ENCODE results near the gene SESN1.

SESN1 gene

GRCh38 chr6:109000289-109000688 lies 94.4 kb downstream of the SESN1 start:
- Histone ChIP-seq H3K79me2 (peaks cover 12% of the 10 kb centered on the region), H3K27me3 (ENCODE audit: control insufficient read depth, insufficient read depth, low read length) (no peaks in the 10 kb centered on the region), H3K4me1 (peaks cover 20% of the 10 kb centered on the region), H3K27ac (no peak overlapping the region), H3K9me3 (ENCODE audit: control insufficient read depth, low read length) (no peaks in the 10 kb centered on the region), H3K4me2 (ENCODE audit: low read length) (no peak overlapping the region), H2AFZ (no peak overlapping the region), H3K4me3 (ENCODE audit: low read depth, low read length) (no peak overlapping the region), H3K9ac (no peak overlapping the region), H3K36me3 (ENCODE audit: control insufficient read depth, insufficient read depth, low read length) (no peaks in the 10 kb centered on the region)
- TF ChIP-seq CTCF (IDR thresholded peaks at IDR 0.05), result no peak

GRCh38 chr6:108999428-108999827 lies 95.2 kb downstream of the SESN1 start:
- Histone ChIP-seq H2AFZ (no peak overlapping the region), H3K79me2 (peaks cover 6% of the 10 kb centered on the region), H3K9ac (no peak overlapping the region), H3K36me3 (ENCODE audit: control insufficient read depth, insufficient read depth, low read length) (no peaks in the 10 kb centered on the region), H3K4me2 (ENCODE audit: low read length) (no peak overlapping the region), H3K4me1 (peaks cover 19% of the 10 kb centered on the region), H3K4me3 (ENCODE audit: low read depth, low read length) (no peak overlapping the region), H3K27me3 (ENCODE audit: control insufficient read depth, insufficient read depth, low read length) (no peaks in the 10 kb centered on the region), H3K9me3 (ENCODE audit: control insufficient read depth, low read length) (no peaks in the 10 kb centered on the region), H3K27ac (no peak overlapping the region)
- TF ChIP-seq CTCF (IDR thresholded peaks at IDR 0.05), result no peak

- no peaks in the 10 kb centered on the region for H3K27me3 ChIP-seq (ENCODE audit: control insufficient read depth, insufficient read depth, low read length)
- H3K9me3 ChIP-seq (ENCODE audit: control insufficient read depth, low read length), result no peaks in the 10 kb centered on the region
- no peak overlapping the region for H3K4me2 ChIP-seq (ENCODE audit: low read length)
- no peaks in the 10 kb centered on the region for H3K79me2 ChIP-seq
- no peak overlapping the region for H2AFZ ChIP-seq
- no peaks in the 10 kb centered on the region for H3K36me3 ChIP-seq (ENCODE audit: control insufficient read depth, insufficient read depth, low read length)
- no peak overlapping the region for H3K4me3 ChIP-seq (ENCODE audit: low read depth, low read length)
- peaks cover 15% of the 10 kb centered on the region for H3K4me1 ChIP-seq
- no peak for TF ChIP-seq CTCF (IDR thresholded peaks at IDR 0.05)
- H3K27ac ChIP-seq, result no peak overlapping the region
- no peak overlapping the region for H3K9ac ChIP-seq
Measured at GRCh38 chr6:108998485-108998884, 96.2 kb downstream of the SESN1 start.

GRCh38 chr6:108996208-108996607 lies 98.4 kb downstream of the SESN1 start:
- H3K9ac ChIP-seq, result no peak overlapping the region
- H3K9me3 ChIP-seq (ENCODE audit: control insufficient read depth, low read length), result no peaks in the 10 kb centered on the region
- H3K36me3 ChIP-seq (ENCODE audit: control insufficient read depth, insufficient read depth, low read length), result no peaks in the 10 kb centered on the region
- peaks cover 3% of the 10 kb centered on the region for H3K4me1 ChIP-seq
- no peaks in the 10 kb centered on the region for H3K27me3 ChIP-seq (ENCODE audit: control insufficient read depth, insufficient read depth, low read length)
- no peaks in the 10 kb centered on the region for H3K79me2 ChIP-seq
- no peak overlapping the region for H3K4me2 ChIP-seq (ENCODE audit: low read length)
- H3K27ac ChIP-seq, result no peak overlapping the region
- no peak for TF ChIP-seq CTCF (IDR thresholded peaks at IDR 0.05)
- no peak overlapping the region for H3K4me3 ChIP-seq (ENCODE audit: low read depth, low read length)
- H2AFZ ChIP-seq, result no peak overlapping the region

- Histone ChIP-seq H2AFZ (no peak overlapping the region), H3K27ac (no peak overlapping the region), H3K4me2 (ENCODE audit: low read length) (no peak overlapping the region), H3K9ac (no peak overlapping the region), H3K4me1 (peaks cover 3% of the 10 kb centered on the region), H3K27me3 (ENCODE audit: control insufficient read depth, insufficient read depth, low read length) (no peaks in the 10 kb centered on the region), H3K79me2 (no peaks in the 10 kb centered on the region), H3K4me3 (ENCODE audit: low read depth, low read length) (no peak overlapping the region), H3K9me3 (ENCODE audit: control insufficient read depth, low read length) (no peaks in the 10 kb centered on the region), H3K36me3 (ENCODE audit: control insufficient read depth, insufficient read depth, low read length) (no peaks in the 10 kb centered on the region)
- no peak for TF ChIP-seq CTCF (IDR thresholded peaks at IDR 0.05)
Measured at GRCh38 chr6:108995296-108995695, 99.3 kb downstream of the SESN1 start.

Measured in parathyroid adenoma (tissue), 2 donors.